ENCODE measurements around the gene GUCY2F.

Gene GUCY2F

DNA sequence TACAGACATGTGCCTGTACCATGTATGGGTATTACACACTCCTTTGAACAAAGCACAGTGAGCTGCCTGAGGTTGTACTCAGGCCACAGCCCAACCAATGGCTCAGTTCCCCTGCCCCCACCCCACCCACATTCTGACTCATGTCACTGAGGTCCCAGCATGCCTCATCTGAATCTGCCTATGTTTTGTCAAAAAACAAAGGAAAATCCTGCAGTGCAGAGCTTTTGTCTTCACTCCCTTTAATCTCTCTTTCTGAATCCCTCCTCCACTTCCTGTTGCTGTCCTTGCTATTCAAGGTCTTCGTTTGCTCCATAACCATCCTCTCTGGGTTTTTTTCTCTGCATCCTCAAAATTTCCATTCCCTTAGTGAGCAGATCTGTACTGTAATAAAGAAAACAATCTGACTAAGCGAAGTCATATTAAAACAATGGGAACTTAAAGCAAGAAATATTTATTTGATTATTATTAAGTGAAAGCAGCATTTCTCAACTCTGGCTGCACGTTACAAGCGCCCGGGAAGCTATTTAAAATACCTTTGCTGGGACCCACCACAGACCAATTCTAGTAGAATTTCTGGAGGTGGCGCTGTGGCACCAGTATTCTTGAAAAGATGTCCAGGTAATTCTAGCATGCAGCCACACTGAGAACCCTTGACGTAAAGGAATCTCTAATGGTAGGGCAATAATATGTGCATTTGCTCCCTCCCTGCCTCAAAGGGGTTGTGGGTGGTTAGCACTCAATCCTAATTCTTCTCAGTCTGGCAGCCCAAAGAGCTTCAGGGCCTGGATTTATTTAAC, 8.7 kb downstream of the GUCY2F start:
- no peak for DNase-seq (ENCODE audit: low read depth, low spot score)
- POLR2A ChIA-PET: interaction anchor here (0.7 kb wide), 1 partner anchor 241 kb away, joined by 5 read pairs; no protein-coding TSS in a partner anchor
- peak overlapping the region; percentile 6; the same call in 1 of the 2 replicates for H3K4me3 ChIP-seq (ENCODE audit: low read depth, low read length)
- CTCF ChIA-PET: interaction anchor here (1.4 to 7.3 kb wide), 5 partner anchors 8 to 1273 kb away, joined by 3 to 75 read pairs (median 31); no protein-coding TSS in a partner anchor
- TF ChIP-seq CTCF (IDR thresholded peaks at IDR 0.05; ENCODE audit: insufficient read depth, low read length, missing control alignments): peak; percentile 17

DNA sequence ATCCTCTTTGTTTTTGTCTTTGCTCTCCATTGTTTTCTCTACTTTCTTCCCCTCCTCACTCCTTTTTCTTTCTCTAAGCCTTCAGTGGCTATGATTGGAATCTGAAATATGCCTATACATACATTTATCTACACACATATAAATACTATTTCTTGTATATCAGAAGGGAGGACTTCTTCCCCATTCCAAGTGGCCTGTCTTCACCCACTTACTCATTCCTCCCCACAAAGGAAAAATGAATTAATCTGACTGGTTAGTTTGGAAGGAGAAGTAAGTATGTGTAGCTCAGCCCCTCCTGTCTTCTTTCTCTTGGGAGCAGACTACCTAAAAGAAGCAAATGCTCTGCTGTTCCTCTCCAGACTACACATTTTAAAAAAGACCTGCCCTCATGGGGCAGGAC, 17.7 kb downstream of the GUCY2F start:
- DNase-seq (ENCODE audit: low read depth, low spot score): no peak
- POLR2A ChIA-PET: no interaction called here
- CTCF ChIA-PET: interaction anchor here (1.3 to 3.8 kb wide), 2 partner anchors 10 to 765 kb away, joined by 8 to 31 read pairs; no protein-coding TSS in a partner anchor
- no peak overlapping the region for H3K4me3 ChIP-seq (ENCODE audit: low read depth, low read length)
- no peak for TF ChIP-seq CTCF (IDR thresholded peaks at IDR 0.05; ENCODE audit: insufficient read depth, low read length, missing control alignments)

DNA sequence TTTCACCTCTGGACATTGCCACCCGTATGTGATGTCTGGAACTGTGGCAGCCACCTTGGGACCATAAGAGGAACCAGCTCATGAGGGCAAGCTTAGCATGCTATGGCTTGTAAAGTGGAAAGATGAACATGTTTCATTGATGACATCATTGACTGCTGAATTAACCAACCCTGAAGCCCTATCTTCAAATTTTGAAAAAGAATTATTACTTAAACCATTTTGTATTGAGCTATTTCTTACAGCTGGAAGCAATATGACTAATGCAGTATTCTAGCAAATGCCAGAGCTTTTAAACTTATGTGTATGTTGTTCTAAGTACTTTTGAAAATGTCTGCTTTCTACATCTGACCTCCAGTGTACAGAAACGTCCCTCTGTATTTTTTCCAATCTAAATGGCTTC, 18.1 kb downstream of the GUCY2F start:
- CTCF ChIA-PET: interaction anchor here (1.3 to 3.8 kb wide), 2 partner anchors 11 to 765 kb away, joined by 8 to 31 read pairs; no protein-coding TSS in a partner anchor
- POLR2A ChIA-PET: no interaction called here
- no peak overlapping the region for H3K4me3 ChIP-seq (ENCODE audit: low read depth, low read length)

GRCh38 chrX:109448282-109448938, 33.5 kb downstream of the GUCY2F start:
- DNase-seq (ENCODE audit: low read depth, low spot score): no peak
- H3K4me3 ChIP-seq (ENCODE audit: low read depth, low read length): no peak overlapping the region
- ChIA-PET POLR2A (no interaction called here), CTCF (no interaction called here)
- TF ChIP-seq CTCF (IDR thresholded peaks at IDR 0.05; ENCODE audit: insufficient read depth, low read length, missing control alignments): no peak

More for the DNA sequence above, 18.1 kb downstream of the GUCY2F start:
- no peak for TF ChIP-seq CTCF (IDR thresholded peaks at IDR 0.05; ENCODE audit: insufficient read depth, low read length, missing control alignments)
- no peak for DNase-seq (ENCODE audit: low read depth, low spot score)

GRCh38 chrX:109441266-109441665, 40.6 kb downstream of the GUCY2F start:
- TF ChIP-seq CTCF (IDR thresholded peaks at IDR 0.05; ENCODE audit: insufficient read depth, low read length, missing control alignments): no peak
- no peak overlapping the region for H3K4me3 ChIP-seq (ENCODE audit: low read depth, low read length)
- ChIA-PET CTCF (no interaction called here), POLR2A (no interaction called here)
- DNase-seq (ENCODE audit: low read depth, low spot score): no peak

- ChIA-PET POLR2A (no interaction called here), CTCF (no interaction called here)
- H3K4me3 ChIP-seq (ENCODE audit: low read depth, low read length): no peak overlapping the region
- TF ChIP-seq CTCF (IDR thresholded peaks at IDR 0.05; ENCODE audit: insufficient read depth, low read length, missing control alignments): no peak
- DNase-seq (ENCODE audit: low read depth, low spot score): no peak
Measured at GRCh38 chrX:109440475-109440874, 41.4 kb downstream of the GUCY2F start.
